CD4-positive, alpha-beta memory T cell (primary cell): ENCODE measurements around the gene MYL3. TPM values are rescaled to one million over a fixed set of nuclear protein-coding genes. Genes with fewer than 3 reads are reported as not detected.
A peak's percentile ranks its signal among the peaks of the same experiment; 100 is the strongest.

Source experiments
- CTCF ChIA-PET: fragments of 350-600 bp; sonication (Branson Sonifier 250); formaldehyde crosslinking; loops from one replicate; lab custom pipeline; 2021; ENCODE audit warnings: inconsistent platforms; ENCODE audit not compliant: partially characterized antibody; lab: Charles Lee
- POLR2A ChIA-PET: fragments of 350-600 bp; sonication (Branson Sonifier 250); formaldehyde crosslinking; loops from one replicate; lab custom pipeline; 2021; ENCODE audit not compliant: partially characterized antibody; lab: Charles Lee
- DNase-seq, 5 donors: peaks; one replicate each; pipeline versions ENCODE4 v3.0.0 to v3.0.0-alpha.2; 2020 to 2022; ENCODE audit warnings: mixed read lengths in 1 of 5
- H3K27ac ChIP-seq: one replicate; pipeline ENCODE4 v1.7.0; 2013; ENCODE audit warnings: low read depth, low read length
- H3K27me3 ChIP-seq: 2 replicates; pipeline ENCODE4 v1.7.0; 2013; ENCODE audit warnings: mild to moderate bottlenecking, low read length, moderate library complexity; ENCODE audit not compliant: insufficient read depth
- H3K36me3 ChIP-seq: 2 replicates; pipeline ENCODE4 v1.7.0; 2013; ENCODE audit warnings: mild to moderate bottlenecking, low read length, moderate library complexity; ENCODE audit not compliant: insufficient read depth
- H3K4me1 ChIP-seq: 2 replicates; pipeline ENCODE4 v1.7.0; 2013; ENCODE audit warnings: mild to moderate bottlenecking, low read length, moderate library complexity; ENCODE audit not compliant: insufficient read depth
- H3K4me3 ChIP-seq, 2 donors: one replicate each; pipeline ENCODE4 v1.7.0; 2013; ENCODE audit warnings: low read length in 2 of 2, mild to moderate bottlenecking in 1 of 2
- H3K9me3 ChIP-seq, 2 donors: one replicate each; pipeline ENCODE4 v1.7.0; 2013; ENCODE audit warnings: low read length in 2 of 2, control low read depth in 1 of 2; ENCODE audit not compliant: control insufficient read depth in 1 of 2
- H3K27ac Mint-ChIP-seq, 7 donors: one replicate each; pipeline ENCODE4 v1.8.0; 2020 to 2021; ENCODE audit warnings: mixed read lengths in 7 of 7, mild to moderate bottlenecking in 6 of 7, inconsistent platforms in 3 of 7, moderate library complexity in 3 of 7
- H3K27me3 Mint-ChIP-seq, 2 donors: one replicate each; pipeline ENCODE4 v1.8.0; 2020 to 2021; ENCODE audit warnings: mixed read lengths in 2 of 2
- H3K36me3 Mint-ChIP-seq, 2 donors: one replicate each; pipeline ENCODE4 v1.8.0; 2020 to 2021; ENCODE audit warnings: mixed read lengths in 2 of 2, inconsistent platforms in 1 of 2, mild to moderate bottlenecking in 1 of 2
- H3K4me1 Mint-ChIP-seq, 4 donors: one replicate each; pipeline ENCODE4 v1.8.0; 2020 to 2021; ENCODE audit warnings: mixed read lengths in 4 of 4, mild to moderate bottlenecking in 1 of 4
- H3K4me3 Mint-ChIP-seq, 8 donors: one replicate each; pipeline ENCODE4 v1.8.0; 2020 to 2021; ENCODE audit warnings: mixed read lengths in 8 of 8, mild to moderate bottlenecking in 7 of 8, moderate library complexity in 6 of 8, inconsistent platforms in 3 of 8
- H3K9me3 Mint-ChIP-seq, 8 donors: one replicate each; pipeline ENCODE4 v1.8.0; 2020 to 2021; ENCODE audit warnings: mixed read lengths in 8 of 8, mild to moderate bottlenecking in 5 of 8, inconsistent platforms in 3 of 8, moderate library complexity in 1 of 8
- intact Hi-C: fragments of 100-400 bp; cut with micrococcal nuclease; formaldehyde crosslinking; loops from one replicate; pipeline ENCODE4 v1.15.1; 2023
- polyA plus RNA-seq, 2 donors: library from polyadenylated mRNA; unstranded; fragments of 300-500 nt; fragmentation: Illumina TruSeq; gene quantifications; one replicate each; pipeline ENCODE4 v1.2.3, GENCODE V29; 2021
- total RNA-seq, 2 experiments: library from RNA; stranded (reverse); gene quantifications; one replicate each; pipeline ENCODE4 v1.2.3, GENCODE V29; 2021

MYL3 gene
- total and polyA plus RNA-seq, 4 experiments from 2014 or later, result not detected

DNA sequence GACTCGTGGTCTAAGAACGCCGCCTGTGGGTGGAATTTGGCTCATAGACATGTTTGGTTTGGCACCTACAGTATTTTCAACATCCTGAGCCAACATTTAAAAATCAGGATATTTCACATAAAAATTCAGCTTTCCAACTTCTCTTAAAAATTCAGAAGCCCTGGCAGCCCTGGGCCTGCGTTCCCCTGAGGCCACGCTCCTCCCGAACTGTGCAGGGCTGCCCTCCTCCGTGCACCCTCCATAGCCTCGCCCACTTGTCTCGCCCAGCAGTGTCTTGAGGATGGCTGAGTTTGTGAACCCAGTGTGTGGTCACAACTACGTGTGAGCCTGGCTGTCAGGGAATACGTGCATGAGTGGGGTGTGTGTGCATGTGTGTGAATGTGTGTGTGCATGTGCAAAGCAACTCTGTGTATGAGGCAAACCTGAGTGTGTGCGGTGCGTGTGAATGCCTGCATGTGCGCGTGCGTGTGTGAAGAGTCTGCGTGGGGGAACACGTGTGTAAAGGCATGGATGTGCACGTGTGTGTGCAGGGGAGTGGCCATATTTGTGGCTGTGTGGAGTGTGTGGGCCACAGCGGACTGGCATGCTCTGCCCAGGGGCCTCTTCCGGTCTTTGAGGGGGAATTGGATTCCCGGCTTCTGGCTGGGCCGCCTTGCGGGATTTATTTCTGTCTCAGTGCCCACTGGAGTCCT is 45.2 kb upstream of the MYL3 start:
- H3K27ac Mint-ChIP-seq, result no peak overlapping the region
- peak in 1 of 5 donors; percentile 3 for DNase-seq
- no peaks in the 10 kb centered on the region for H3K27me3 Mint-ChIP-seq
- intact Hi-C loops, result no loop called here
- no peaks in the 10 kb centered on the region for H3K36me3 ChIP-seq
- peaks cover 7 to 10% (median 8%) of the 10 kb centered on the region in 4 donors for H3K4me1 Mint-ChIP-seq
- H3K9me3 ChIP-seq, result no peaks in the 10 kb centered on the region
- POLR2A ChIA-PET, result no interaction called here
- H3K9me3 Mint-ChIP-seq, result no peaks in the 10 kb centered on the region
- no peak overlapping the region for H3K27ac ChIP-seq
- no peaks in the 10 kb centered on the region for H3K27me3 ChIP-seq
- H3K4me1 ChIP-seq, result peaks cover 18% of the 10 kb centered on the region
- H3K4me3 Mint-ChIP-seq, result no peak overlapping the region
- H3K4me3 ChIP-seq, result no peak overlapping the region
- no peaks in the 10 kb centered on the region for H3K36me3 Mint-ChIP-seq
- CTCF ChIA-PET, result interaction anchor here (0.8 to 1.9 kb wide), 9 partner anchors 8 to 279 kb away, joined by 3 to 13 read pairs (median 6); no protein-coding TSS in a partner anchor

DNA sequence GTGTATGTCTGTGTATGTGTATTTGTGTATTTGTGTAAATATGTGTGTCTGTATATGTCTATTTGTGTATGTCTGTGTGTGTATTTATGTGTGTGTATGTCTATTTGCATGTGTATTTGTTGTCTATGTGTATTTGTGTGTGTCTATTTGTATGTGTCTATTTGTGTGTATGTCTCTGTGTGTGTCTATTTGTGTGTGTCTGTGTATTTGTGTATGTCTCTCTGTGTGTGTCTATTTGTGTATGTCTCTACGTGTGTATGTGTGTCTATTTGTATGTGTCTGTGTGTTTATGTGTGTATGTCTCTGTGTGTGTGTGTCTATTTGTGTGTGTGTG is 44.7 kb upstream of the MYL3 start:
- peaks cover 5 to 7% (median 6%) of the 10 kb centered on the region in 4 donors for H3K4me1 Mint-ChIP-seq
- CTCF ChIA-PET, result no interaction called here
- H3K27me3 Mint-ChIP-seq, result no peaks in the 10 kb centered on the region
- H3K27ac Mint-ChIP-seq, result no peak overlapping the region
- H3K9me3 Mint-ChIP-seq, result no peaks in the 10 kb centered on the region
- H3K27me3 ChIP-seq, result no peaks in the 10 kb centered on the region
- no peak overlapping the region for H3K4me3 Mint-ChIP-seq
- intact Hi-C loops, result no loop called here
- POLR2A ChIA-PET, result no interaction called here
- H3K36me3 ChIP-seq, result no peaks in the 10 kb centered on the region
- H3K4me3 ChIP-seq, result no peak overlapping the region
- DNase-seq, result no peak
- H3K9me3 ChIP-seq, result no peaks in the 10 kb centered on the region
- H3K36me3 Mint-ChIP-seq, result no peaks in the 10 kb centered on the region
- no peak overlapping the region for H3K27ac ChIP-seq
- peaks cover 13% of the 10 kb centered on the region for H3K4me1 ChIP-seq

DNA sequence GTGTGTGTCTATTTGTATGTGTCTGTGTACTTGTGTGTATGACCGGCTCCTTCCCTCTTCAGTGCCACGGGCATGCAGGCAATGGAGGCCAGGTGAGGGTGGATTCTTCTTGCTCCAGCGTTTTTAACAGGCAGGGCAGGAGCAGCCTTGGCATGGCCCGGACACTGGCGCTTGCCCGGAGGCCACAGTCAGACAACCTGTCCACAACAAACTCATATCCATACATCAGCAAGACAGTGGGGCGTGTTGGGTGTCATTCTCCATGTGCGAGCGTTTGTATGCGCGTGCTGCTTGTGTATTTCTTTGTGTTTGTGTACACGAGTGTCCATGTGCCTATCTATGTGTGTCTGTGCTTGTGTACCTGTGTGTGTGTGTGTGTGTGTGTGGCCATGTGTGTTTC is 44.0 kb upstream of the MYL3 start:
- H3K9me3 Mint-ChIP-seq, result no peaks in the 10 kb centered on the region
- H3K27me3 Mint-ChIP-seq, result no peaks in the 10 kb centered on the region
- H3K27me3 ChIP-seq, result no peaks in the 10 kb centered on the region
- H3K36me3 Mint-ChIP-seq, result no peaks in the 10 kb centered on the region
- H3K4me3 ChIP-seq, result no peak overlapping the region
- no peaks in the 10 kb centered on the region for H3K36me3 ChIP-seq
- H3K9me3 ChIP-seq, result no peaks in the 10 kb centered on the region
- peak overlapping the region in 1 of 7 donors; percentile 5 for H3K27ac Mint-ChIP-seq
- ChIA-PET CTCF (no interaction called here), POLR2A (no interaction called here)
- H3K4me1 ChIP-seq, result peaks cover 10% of the 10 kb centered on the region
- DNase-seq, result peak in 1 of 5 donors; percentile 22
- peaks cover 5 to 7% (median 6%) of the 10 kb centered on the region in 4 donors for H3K4me1 Mint-ChIP-seq
- intact Hi-C loops, result no loop called here
- H3K27ac ChIP-seq, result no peak overlapping the region
- H3K4me3 Mint-ChIP-seq, result no peak overlapping the region

DNA sequence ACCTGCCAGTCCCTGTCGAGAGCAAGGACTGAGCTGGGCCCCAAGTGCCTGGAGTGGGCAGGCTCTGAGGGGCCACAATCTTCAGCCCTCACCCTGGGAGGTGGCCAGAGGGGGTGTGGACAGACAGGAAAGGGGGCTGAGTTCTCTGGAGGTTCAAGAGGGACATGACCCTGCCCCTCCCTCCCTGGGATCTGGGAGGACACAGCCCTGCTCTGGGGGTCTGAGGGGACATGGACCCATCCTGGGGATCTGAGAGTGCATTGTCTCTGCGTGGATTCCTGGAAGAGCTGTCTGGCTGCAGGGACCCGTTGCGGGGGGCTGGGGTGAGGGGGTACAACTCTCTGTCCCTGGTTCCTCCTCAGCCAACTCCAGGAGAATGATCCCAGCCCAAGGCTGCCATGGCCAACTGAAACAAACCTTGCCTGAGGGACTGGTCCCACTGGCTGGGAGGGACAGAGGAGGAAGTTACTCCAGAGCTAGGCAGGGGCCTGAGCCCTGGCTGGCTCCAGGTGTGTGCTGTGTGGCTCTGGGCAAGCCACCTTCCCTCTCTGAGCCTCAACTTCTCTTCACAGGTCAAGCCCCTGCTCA is 43.3 kb upstream of the MYL3 start:
- H3K4me3 Mint-ChIP-seq, result no peak overlapping the region
- DNase-seq, result peak in 1 of 5 donors; percentile 11
- Histone ChIP-seq H3K36me3 (no peaks in the 10 kb centered on the region), H3K27ac (no peak overlapping the region), H3K4me3 (no peak overlapping the region), H3K4me1 (peaks cover 10% of the 10 kb centered on the region), H3K9me3 (no peaks in the 10 kb centered on the region), H3K27me3 (no peaks in the 10 kb centered on the region)
- H3K9me3 Mint-ChIP-seq, result no peaks in the 10 kb centered on the region
- peak overlapping the region in 2 of 7 donors; percentile 5 to 55 for H3K27ac Mint-ChIP-seq
- CTCF ChIA-PET, result interaction anchor here (1.4 kb wide), 1 partner anchor 39 kb away, joined by 3 read pairs; no protein-coding TSS in a partner anchor
- H3K4me1 Mint-ChIP-seq, result peaks cover 5 to 7% (median 6%) of the 10 kb centered on the region in 4 donors
- intact Hi-C loops, result no loop called here
- no peaks in the 10 kb centered on the region for H3K36me3 Mint-ChIP-seq
- no peaks in the 10 kb centered on the region for H3K27me3 Mint-ChIP-seq
- POLR2A ChIA-PET, result no interaction called here

DNA sequence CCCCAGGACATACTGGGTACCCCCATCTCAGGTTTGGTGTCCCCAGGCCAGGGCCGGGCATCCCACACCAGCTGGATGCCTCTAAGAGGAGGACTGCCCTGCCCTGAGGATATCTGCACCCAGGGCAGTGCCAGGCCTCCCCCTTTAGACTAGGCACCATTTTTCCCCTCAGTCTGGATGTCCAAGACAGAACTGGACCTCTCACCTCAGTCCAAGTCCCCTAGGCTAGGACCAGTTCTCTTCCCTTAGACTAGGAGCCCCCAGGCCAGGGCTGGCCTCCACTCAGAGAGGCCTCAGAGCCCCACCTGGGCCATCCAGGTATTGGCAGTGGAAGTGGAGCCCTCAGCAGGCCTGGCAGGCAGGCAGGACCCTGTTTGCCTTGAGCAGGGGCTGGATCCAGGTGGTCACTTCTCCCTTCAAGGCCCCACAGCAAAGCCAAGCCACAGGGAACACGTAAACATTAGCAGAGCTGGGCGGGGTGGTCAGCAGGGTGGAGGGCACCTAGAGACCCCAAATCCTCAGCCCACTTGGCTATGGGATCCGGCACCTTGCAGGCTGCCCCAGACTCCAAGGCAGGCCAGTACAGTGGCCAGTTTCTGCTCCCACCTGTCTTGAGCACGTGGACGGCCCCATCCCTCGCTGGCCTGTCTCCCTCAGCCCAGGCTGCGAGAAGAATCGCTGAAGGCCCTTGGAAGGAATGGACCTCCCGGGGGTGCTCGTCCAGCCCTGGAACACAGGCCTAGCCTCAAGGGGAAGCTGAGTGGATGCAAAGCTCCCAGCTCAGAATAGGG is 42.6 kb upstream of the MYL3 start:
- POLR2A ChIA-PET, result no interaction called here
- CTCF ChIA-PET, result interaction anchor here (1.4 kb wide), 1 partner anchor 39 kb away, joined by 3 read pairs; no protein-coding TSS in a partner anchor
- no peak overlapping the region for H3K27ac Mint-ChIP-seq

DNA sequence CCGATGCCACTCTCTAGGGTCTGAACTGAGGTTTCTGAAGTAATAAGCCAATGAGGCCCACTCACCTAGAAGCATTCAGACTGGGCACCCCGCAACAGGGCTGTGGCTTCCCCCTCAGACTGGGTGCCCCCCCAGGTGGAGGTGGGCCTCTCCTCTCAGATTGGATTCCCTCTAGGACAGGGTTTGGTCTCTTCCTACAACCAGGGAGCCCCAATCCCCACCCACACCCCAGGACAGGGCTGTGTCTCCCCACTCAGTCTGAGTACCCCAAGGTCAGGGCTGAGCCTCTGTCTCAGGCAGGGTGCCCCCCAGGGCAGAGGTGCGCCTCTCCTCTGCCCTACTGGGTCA is 41.9 kb upstream of the MYL3 start:
- Mint-ChIP-seq H3K9me3 (no peaks in the 10 kb centered on the region), H3K36me3 (no peaks in the 10 kb centered on the region), H3K27me3 (no peaks in the 10 kb centered on the region), H3K4me3 (no peak overlapping the region), H3K4me1 (peaks cover 5 to 7% (median 6%) of the 10 kb centered on the region in 4 donors), H3K27ac (no peak overlapping the region)
- no peaks in the 10 kb centered on the region for H3K36me3 ChIP-seq
- no peak overlapping the region for H3K27ac ChIP-seq
- no peak overlapping the region for H3K4me3 ChIP-seq
- H3K4me1 ChIP-seq, result peaks cover 10% of the 10 kb centered on the region
- ChIA-PET CTCF (interaction anchor here (1.4 kb wide), 1 partner anchor 38 kb away, joined by 3 read pairs; no protein-coding TSS in a partner anchor), POLR2A (no interaction called here)
- DNase-seq, result peak in 1 of 5 donors; percentile 2
- intact Hi-C loops, result no loop called here
- no peaks in the 10 kb centered on the region for H3K27me3 ChIP-seq
- H3K9me3 ChIP-seq, result no peaks in the 10 kb centered on the region

More for the DNA sequence above, 42.6 kb upstream of the MYL3 start:
- Histone ChIP-seq H3K27ac (no peak overlapping the region), H3K27me3 (no peaks in the 10 kb centered on the region), H3K4me3 (no peak overlapping the region), H3K9me3 (no peaks in the 10 kb centered on the region), H3K36me3 (no peaks in the 10 kb centered on the region), H3K4me1 (peaks cover 10% of the 10 kb centered on the region)
- no peak overlapping the region for H3K4me3 Mint-ChIP-seq
- H3K9me3 Mint-ChIP-seq, result no peaks in the 10 kb centered on the region
- H3K36me3 Mint-ChIP-seq, result no peaks in the 10 kb centered on the region
- no peaks in the 10 kb centered on the region for H3K27me3 Mint-ChIP-seq
- intact Hi-C loops, result no loop called here
- peaks cover 5 to 7% (median 6%) of the 10 kb centered on the region in 4 donors for H3K4me1 Mint-ChIP-seq
- DNase-seq, result peak in 1 of 5 donors; percentile 20
